SK-N-SH treated with all-trans-retinoic acid at 6 μM for 48 hours (cell line): ENCODE measurements around the gene ACADVL.

Experiments
- ATAC-seq: fragments of 200-7000 bp; cut with Tn5 transposase; 3 replicates; pipeline ENCODE4 v1.9.1; 2020; ENCODE audit warnings: mild to moderate bottlenecking, moderate library complexity
- BACH2 ChIP-seq: fragments of 250-450 bp; sonication (Bioruptor Pico); IDR thresholded peaks from 2 replicates; pipeline ENCODE4 v1.9.0; 2021; ENCODE audit warnings: mild to moderate bottlenecking, borderline replicate concordance
- ESRRG ChIP-seq: fragments of 250-450 bp; sonication (Bioruptor Pico); IDR thresholded peaks from 2 replicates; pipeline ENCODE4 v1.6.1; 2021; ENCODE audit warnings: mild to moderate bottlenecking
- GLIS3 ChIP-seq: fragments of 250-450 bp; sonication (Bioruptor Pico); IDR thresholded peaks from 2 replicates; pipeline ENCODE4 v1.5.0; 2020; ENCODE audit warnings: mild to moderate bottlenecking, moderate library complexity
- ISL1 ChIP-seq: fragments of 250-450 bp; sonication (Bioruptor Pico); IDR thresholded peaks from 2 replicates; pipeline ENCODE4 v2.1.2; 2022; ENCODE audit warnings: mild to moderate bottlenecking, moderate library complexity
- OSR1 ChIP-seq: fragments of 250-450 bp; sonication (Bioruptor Pico); IDR thresholded peaks from 2 replicates; pipeline ENCODE4 v1.8.0; 2022; ENCODE audit warnings: moderate library complexity, mild to moderate bottlenecking, inconsistent platforms
- PPARA ChIP-seq: fragments of 250-450 bp; sonication (Bioruptor Pico); IDR thresholded peaks from 2 replicates; pipeline ENCODE4 v1.5.0; 2020; ENCODE audit warnings: mild to moderate bottlenecking, borderline replicate concordance
- RARB ChIP-seq: fragments of 250-450 bp; sonication (Bioruptor Pico); IDR thresholded peaks from 2 replicates; pipeline ENCODE4 v1.8.0; 2021; ENCODE audit warnings: mild to moderate bottlenecking, moderate library complexity
- SNAI2 ChIP-seq: fragments of 250-450 bp; sonication (Bioruptor Pico); IDR thresholded peaks from 2 replicates; pipeline ENCODE4 v1.5.0; 2020; ENCODE audit warnings: mild to moderate bottlenecking, moderate library complexity
- TCF4 ChIP-seq: fragments of 250-450 bp; sonication (Bioruptor Pico); IDR thresholded peaks from 2 replicates; pipeline ENCODE4 v1.8.0; 2021; ENCODE audit warnings: mild to moderate bottlenecking, moderate library complexity, borderline replicate concordance
- TOX ChIP-seq: fragments of 250-450 bp; sonication (Bioruptor Pico); IDR thresholded peaks from 2 replicates; pipeline ENCODE4 v1.8.0; 2021; ENCODE audit warnings: mild to moderate bottlenecking, moderate library complexity, borderline replicate concordance
- ZC3H10 ChIP-seq: fragments of 250-450 bp; sonication (Bioruptor Pico); IDR thresholded peaks from 2 replicates; pipeline ENCODE4 v1.5.1; 2021; ENCODE audit warnings: mild to moderate bottlenecking, moderate library complexity
- ZFP30 ChIP-seq: fragments of 450-650 bp; formaldehyde crosslinking; IDR thresholded peaks from 2 replicates; pipeline ENCODE4 v1.5.0; 2022; ENCODE audit warnings: mild to moderate bottlenecking, moderate library complexity
- ZNF565 ChIP-seq: fragments of 450-650 bp; formaldehyde crosslinking; conservative IDR thresholded peaks from 2 replicates; pipeline ENCODE4 v1.5.0; 2020; ENCODE audit warnings: low read depth, mild to moderate bottlenecking, moderate library complexity
- ZNF70 ChIP-seq: fragments of 450-650 bp; formaldehyde crosslinking; IDR thresholded peaks from 2 replicates; pipeline ENCODE4 v1.5.0; 2020; ENCODE audit warnings: mild to moderate bottlenecking, moderate library complexity
- ZNF8 ChIP-seq: fragments of 450-650 bp; formaldehyde crosslinking; IDR thresholded peaks from 2 replicates; pipeline ENCODE4 v1.5.0; 2020; ENCODE audit warnings: mild to moderate bottlenecking, moderate library complexity
- TF ChIP-seq, protein P1 (sequence below): fragments of 250-450 bp; sonication (Bioruptor Pico); IDR thresholded peaks from 2 replicates; pipeline ENCODE4 v1.8.0; 2020; ENCODE audit warnings: mild to moderate bottlenecking, moderate library complexity, borderline replicate concordance
- TF ChIP-seq, protein P2 (sequence below): fragments of 250-450 bp; sonication (Bioruptor Pico); IDR thresholded peaks from 2 replicates; pipeline ENCODE4 v1.5.1; 2021; ENCODE audit warnings: mild to moderate bottlenecking, moderate library complexity
- TF ChIP-seq, protein P3 (sequence below): fragments of 250-450 bp; sonication (Bioruptor Pico); IDR thresholded peaks from 2 replicates; pipeline ENCODE4 v1.5.1; 2020; ENCODE audit warnings: low read depth, mild to moderate bottlenecking, moderate library complexity
- TF ChIP-seq, protein P4 (sequence below): fragments of 250-450 bp; sonication (Bioruptor Pico); IDR thresholded peaks from 2 replicates; pipeline ENCODE4 v1.5.0; 2020; ENCODE audit warnings: mild to moderate bottlenecking, moderate library complexity
- TF ChIP-seq, protein P5 (sequence below): fragments of 250-450 bp; sonication (Bioruptor Pico); IDR thresholded peaks from 2 replicates; pipeline ENCODE4 v1.8.0; 2021; ENCODE audit warnings: low read depth, mild to moderate bottlenecking, moderate library complexity, borderline replicate concordance

Gene ACADVL

DNA sequence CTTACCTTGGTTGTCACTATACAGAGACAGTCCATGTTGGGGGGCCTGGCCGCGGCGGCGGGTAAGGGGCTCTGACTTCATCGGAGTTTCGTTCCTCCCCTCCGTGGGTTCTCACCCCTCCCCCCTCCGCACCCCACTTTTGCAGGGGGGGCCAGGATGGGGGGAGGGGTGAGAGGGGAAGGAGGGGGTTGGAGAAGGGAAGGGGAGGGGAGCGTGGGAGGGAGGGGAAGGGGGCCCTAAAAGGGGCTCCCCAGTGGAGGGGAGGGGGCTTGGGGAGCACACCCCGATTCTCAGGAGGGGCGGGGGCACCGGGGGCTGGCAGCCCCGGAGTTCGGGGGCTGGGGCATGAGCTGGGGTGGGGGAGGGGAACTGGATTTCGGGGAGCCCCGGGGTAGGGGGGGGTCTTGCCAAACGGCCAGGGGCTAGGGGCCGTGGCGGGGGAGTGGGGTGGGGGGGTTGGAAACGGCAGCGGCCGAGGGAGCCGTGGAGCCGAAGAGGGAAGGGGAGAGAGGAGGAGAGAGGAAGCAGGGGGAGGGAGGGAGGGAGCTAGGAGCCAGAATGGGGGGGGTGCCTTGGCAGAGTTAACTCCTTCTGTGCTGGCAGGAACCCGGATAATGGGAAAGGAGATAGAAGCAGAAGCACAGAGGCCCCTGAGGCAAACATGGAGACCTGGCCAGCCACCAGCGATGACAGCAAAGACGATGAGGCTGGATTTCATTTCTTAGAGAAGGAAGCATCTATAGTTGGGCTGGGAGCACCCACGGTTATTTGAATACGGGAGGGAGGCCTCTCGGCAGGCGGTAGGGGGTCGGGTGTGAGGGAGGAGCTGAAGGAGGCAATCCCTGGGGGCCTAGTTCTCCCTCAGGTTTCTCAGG lies 2.4 kb upstream of the ACADVL start:
- no peak for ATAC-seq
- TF ChIP-seq PPARA (no peak), ISL1 (CRISPR knock-in tag) (no peak), RARB (CRISPR knock-in tag) (no peak), TCF4 (CRISPR knock-in tag) (no peak), SNAI2 (no peak), GLIS3 (CRISPR knock-in tag) (no peak), ESRRG (CRISPR knock-in tag) (no peak), ZNF70 (CRISPR knock-in tag) (no peak), ZC3H10 (no peak), ZFP30 (no peak), TOX (CRISPR knock-in tag) (no peak), BACH2 (CRISPR knock-in tag) (no peak), OSR1 (no peak)
- TF ChIP-seq, protein P1, sequence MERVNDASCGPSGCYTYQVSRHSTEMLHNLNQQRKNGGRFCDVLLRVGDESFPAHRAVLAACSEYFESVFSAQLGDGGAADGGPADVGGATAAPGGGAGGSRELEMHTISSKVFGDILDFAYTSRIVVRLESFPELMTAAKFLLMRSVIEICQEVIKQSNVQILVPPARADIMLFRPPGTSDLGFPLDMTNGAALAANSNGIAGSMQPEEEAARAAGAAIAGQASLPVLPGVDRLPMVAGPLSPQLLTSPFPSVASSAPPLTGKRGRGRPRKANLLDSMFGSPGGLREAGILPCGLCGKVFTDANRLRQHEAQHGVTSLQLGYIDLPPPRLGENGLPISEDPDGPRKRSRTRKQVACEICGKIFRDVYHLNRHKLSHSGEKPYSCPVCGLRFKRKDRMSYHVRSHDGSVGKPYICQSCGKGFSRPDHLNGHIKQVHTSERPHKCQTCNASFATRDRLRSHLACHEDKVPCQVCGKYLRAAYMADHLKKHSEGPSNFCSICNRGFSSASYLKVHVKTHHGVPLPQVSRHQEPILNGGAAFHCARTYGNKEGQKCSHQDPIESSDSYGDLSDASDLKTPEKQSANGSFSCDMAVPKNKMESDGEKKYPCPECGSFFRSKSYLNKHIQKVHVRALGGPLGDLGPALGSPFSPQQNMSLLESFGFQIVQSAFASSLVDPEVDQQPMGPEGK (CRISPR knock-in tag), result no peak
- TF ChIP-seq, protein P2, sequence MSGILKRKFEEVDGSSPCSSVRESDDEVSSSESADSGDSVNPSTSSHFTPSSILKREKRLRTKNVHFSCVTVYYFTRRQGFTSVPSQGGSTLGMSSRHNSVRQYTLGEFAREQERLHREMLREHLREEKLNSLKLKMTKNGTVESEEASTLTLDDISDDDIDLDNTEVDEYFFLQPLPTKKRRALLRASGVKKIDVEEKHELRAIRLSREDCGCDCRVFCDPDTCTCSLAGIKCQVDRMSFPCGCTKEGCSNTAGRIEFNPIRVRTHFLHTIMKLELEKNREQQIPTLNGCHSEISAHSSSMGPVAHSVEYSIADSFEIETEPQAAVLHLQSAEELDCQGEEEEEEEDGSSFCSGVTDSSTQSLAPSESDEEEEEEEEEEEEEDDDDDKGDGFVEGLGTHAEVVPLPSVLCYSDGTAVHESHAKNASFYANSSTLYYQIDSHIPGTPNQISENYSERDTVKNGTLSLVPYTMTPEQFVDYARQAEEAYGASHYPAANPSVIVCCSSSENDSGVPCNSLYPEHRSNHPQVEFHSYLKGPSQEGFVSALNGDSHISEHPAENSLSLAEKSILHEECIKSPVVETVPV, result no peak
- TF ChIP-seq, protein P3, sequence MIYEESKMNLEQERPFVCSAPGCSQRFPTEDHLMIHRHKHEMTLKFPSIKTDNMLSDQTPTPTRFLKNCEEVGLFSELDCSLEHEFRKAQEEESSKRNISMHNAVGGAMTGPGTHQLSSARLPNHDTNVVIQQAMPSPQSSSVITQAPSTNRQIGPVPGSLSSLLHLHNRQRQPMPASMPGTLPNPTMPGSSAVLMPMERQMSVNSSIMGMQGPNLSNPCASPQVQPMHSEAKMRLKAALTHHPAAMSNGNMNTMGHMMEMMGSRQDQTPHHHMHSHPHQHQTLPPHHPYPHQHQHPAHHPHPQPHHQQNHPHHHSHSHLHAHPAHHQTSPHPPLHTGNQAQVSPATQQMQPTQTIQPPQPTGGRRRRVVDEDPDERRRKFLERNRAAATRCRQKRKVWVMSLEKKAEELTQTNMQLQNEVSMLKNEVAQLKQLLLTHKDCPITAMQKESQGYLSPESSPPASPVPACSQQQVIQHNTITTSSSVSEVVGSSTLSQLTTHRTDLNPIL (CRISPR knock-in tag), result no peak
- TF ChIP-seq, protein P4, sequence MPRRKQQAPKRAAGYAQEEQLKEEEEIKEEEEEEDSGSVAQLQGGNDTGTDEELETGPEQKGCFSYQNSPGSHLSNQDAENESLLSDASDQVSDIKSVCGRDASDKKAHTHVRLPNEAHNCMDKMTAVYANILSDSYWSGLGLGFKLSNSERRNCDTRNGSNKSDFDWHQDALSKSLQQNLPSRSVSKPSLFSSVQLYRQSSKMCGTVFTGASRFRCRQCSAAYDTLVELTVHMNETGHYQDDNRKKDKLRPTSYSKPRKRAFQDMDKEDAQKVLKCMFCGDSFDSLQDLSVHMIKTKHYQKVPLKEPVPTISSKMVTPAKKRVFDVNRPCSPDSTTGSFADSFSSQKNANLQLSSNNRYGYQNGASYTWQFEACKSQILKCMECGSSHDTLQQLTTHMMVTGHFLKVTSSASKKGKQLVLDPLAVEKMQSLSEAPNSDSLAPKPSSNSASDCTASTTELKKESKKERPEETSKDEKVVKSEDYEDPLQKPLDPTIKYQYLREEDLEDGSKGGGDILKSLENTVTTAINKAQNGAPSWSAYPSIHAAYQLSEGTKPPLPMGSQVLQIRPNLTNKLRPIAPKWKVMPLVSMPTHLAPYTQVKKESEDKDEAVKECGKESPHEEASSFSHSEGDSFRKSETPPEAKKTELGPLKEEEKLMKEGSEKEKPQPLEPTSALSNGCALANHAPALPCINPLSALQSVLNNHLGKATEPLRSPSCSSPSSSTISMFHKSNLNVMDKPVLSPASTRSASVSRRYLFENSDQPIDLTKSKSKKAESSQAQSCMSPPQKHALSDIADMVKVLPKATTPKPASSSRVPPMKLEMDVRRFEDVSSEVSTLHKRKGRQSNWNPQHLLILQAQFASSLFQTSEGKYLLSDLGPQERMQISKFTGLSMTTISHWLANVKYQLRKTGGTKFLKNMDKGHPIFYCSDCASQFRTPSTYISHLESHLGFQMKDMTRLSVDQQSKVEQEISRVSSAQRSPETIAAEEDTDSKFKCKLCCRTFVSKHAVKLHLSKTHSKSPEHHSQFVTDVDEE (CRISPR knock-in tag), result no peak
- TF ChIP-seq, protein P5, sequence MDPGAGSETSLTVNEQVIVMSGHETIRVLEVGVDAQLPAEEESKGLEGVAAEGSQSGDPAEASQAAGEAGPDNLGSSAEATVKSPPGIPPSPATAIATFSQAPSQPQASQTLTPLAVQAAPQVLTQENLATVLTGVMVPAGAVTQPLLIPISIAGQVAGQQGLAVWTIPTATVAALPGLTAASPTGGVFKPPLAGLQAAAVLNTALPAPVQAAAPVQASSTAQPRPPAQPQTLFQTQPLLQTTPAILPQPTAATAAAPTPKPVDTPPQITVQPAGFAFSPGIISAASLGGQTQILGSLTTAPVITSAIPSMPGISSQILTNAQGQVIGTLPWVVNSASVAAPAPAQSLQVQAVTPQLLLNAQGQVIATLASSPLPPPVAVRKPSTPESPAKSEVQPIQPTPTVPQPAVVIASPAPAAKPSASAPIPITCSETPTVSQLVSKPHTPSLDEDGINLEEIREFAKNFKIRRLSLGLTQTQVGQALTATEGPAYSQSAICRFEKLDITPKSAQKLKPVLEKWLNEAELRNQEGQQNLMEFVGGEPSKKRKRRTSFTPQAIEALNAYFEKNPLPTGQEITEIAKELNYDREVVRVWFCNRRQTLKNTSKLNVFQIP (CRISPR knock-in tag), result no peak
- TF ChIP-seq, all 23 proteins: peak for 0

DNA sequence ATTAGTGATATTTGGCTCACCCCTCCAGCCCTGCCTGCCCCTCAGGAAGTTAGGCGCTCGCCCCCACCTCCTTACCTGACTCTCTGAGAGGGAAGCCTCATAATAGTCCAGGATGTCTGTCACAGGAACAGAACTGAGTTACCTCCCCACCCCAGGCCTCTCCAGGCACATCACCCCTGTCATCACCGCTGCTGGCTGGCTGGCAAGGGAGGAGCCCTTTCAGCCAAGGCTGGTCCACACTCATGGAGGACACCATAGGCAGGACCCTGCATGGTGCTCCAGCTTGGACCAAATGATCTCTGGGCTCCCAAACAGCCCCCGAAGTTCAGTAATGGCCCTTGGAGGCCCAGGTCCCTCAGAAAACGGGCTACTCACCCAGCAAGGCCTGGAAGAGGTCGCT lies 1.6 kb upstream of the ACADVL start:
- no peak for ATAC-seq
- no peak for TF ChIP-seq ZNF70 (CRISPR knock-in tag)
- no peak for TF ChIP-seq TCF4 (CRISPR knock-in tag)
- TF ChIP-seq BACH2 (CRISPR knock-in tag), result no peak
- no peak for TF ChIP-seq TOX (CRISPR knock-in tag)
- TF ChIP-seq ESRRG (CRISPR knock-in tag), result no peak
- no peak for TF ChIP-seq ZNF565 (CRISPR knock-in tag)
- no peak for TF ChIP-seq GLIS3 (CRISPR knock-in tag)
- TF ChIP-seq ZNF8 (CRISPR knock-in tag), result no peak
- TF ChIP-seq, protein P1 (CRISPR knock-in tag), result no peak
- no peak for TF ChIP-seq ISL1 (CRISPR knock-in tag)
- no peak for TF ChIP-seq OSR1
- no peak for TF ChIP-seq RARB (CRISPR knock-in tag)
- TF ChIP-seq PPARA, result no peak
